NCI-H1092 (cell line): ENCODE data around the gene CCDC92.

Experiments
- DNase-seq: peaks from one replicate; lab custom pipeline; 2025; lab: John Stamatoyannopoulos, UW

The CCDC92 gene

DNA sequence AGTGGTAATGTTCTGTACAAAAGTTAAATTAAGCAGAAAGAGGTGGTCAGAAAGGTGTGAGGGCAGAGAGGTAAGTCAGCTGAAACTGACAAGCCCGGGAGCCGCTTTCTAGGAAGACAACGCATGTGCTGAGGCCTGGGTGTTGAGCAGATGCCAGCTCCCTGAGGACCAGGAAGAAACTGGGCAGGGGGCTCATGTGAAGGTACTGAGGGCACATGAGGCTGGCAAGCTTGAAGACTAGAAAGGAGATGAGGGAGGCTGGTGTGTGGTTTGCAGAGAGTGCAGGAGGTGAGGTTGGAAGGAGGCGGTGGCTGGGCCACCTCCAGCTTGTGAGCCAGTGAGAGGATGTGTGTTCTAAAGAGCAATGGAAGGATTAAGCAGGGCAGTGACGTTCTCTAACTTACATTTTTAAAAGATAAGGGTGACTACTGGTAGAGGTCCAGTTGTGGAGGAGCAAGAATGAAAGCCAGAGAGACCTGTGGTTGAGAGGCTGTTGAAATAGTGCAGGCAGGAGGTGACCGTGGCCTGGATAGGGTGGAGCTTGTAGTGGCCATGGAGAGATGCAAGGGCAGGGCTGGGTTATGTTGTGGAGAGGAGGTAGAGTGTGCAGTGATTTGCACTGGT, 29.5 kb upstream of the CCDC92 start:
- no peak for DNase-seq

GRCh38 chr12:124001343-124001742, 28.7 kb upstream of the CCDC92 start:
- DNase-seq = no peak

DNA sequence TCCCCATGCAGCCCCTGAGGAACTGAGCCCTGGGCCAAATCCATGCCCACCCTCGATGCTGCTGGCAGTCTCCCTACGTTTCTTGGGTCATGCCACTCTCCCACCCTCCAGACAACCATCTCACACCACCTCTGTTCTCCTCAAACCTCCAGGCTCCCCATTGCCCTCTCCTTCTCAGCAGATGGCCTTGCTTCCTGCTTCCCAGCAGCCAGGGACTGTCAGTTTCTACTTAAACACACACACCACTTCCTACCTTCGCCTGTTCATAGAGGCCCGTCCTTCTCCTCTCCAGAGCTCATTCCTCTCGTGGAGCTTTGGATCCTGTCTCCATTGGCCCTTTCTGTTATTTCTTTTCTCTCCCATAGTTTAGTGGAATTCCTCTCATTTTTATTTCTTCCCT, 27.5 kb upstream of the CCDC92 start:
- DNase-seq = no peak

- DNase-seq = no peak
Observed at GRCh38 chr12:123998991-123999359, 26.3 kb upstream of the CCDC92 start.

- DNase-seq = no peak
Observed at GRCh38 chr12:123998344-123998990, 25.8 kb upstream of the CCDC92 start.

DNA sequence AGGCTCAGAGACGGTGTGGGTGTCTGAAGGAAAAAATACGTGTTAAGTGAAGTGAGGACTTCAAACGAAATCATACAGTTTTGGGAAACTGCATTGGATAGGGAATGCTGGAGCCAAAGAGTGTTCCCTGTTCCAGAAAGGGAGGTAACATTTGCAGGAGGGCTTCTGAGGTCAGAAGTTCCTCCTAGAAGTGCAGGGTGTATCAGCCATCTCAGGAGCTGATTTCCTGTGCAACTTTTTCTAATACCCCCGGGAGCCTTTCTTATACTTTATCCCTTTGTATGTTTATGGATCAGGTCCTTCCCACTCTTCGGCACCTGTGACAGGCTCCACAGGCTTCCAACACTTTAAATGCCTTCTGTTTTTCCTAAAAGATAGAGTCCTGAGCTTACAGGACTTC, 25.3 kb upstream of the CCDC92 start:
- DNase-seq = no peak

DNA sequence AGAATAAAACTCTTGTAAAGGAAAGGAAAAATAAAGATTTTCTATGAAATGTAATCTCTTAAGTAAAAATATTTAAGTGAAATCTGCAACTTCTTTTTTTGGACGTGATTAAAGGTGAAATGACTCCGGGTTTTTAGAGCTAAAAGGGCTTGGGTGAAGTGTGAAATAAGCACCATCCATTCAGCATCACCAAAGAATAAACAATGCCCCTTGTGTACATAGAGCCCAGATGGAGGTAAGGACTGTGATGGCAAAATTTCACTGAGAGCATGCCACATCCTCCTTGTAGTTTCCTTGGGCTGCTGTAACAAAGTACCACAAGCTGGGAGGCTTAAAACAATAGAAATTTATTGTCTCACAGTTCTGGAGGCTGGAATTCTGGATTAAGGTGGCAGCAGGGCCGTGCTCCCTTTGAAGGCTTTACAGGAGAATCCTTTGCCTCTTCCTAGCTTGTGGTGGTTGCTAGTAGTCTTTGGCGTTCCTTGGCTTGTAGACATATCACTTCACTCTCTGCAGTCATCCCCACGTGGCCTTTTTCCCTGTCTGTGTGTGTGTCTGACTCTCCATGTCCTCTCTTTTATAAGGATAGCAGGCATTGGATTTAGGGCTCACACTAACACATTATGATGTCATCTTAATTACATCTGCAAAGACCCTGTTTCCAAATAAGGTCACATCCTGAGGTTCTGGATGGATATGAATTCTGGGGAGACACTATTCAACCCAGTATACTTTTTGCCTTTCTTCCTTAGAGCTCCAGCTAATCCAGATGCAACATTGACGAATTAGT, 24.6 kb upstream of the CCDC92 start:
- no peak for DNase-seq

- no peak for DNase-seq
Observed at GRCh38 chr12:123996581-123996980, 23.9 kb upstream of the CCDC92 start.

GRCh38 chr12:123995023-123995748, 22.6 kb upstream of the CCDC92 start:
- DNase-seq = no peak

- no peak for DNase-seq
Observed at GRCh38 chr12:123992118-123992825, 19.6 kb upstream of the CCDC92 start.

- no peak for DNase-seq
Observed at GRCh38 chr12:123991372-123991951, 18.8 kb upstream of the CCDC92 start.

GRCh38 chr12:123990511-123990910, 17.9 kb upstream of the CCDC92 start:
- no peak for DNase-seq

DNA sequence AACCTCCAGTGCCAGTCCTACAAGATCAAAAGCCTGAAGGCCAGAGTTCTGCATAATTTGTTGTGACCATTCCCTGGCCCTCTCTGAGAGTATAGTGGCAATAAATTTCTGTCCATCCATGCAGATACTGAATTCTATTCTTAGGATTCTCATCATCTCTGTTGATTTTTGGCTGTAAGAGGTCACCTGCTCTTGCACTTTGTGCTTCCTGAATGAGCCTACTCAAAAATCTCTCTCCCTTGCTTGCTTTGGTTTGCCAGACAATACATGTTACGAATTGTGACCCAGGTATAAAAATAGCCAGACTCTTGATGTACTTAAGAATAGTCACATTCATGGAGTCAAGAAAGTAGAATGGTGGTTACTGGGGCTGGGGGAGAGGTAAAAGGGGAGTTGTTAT, 17.1 kb upstream of the CCDC92 start:
- no peak for DNase-seq

DNA sequence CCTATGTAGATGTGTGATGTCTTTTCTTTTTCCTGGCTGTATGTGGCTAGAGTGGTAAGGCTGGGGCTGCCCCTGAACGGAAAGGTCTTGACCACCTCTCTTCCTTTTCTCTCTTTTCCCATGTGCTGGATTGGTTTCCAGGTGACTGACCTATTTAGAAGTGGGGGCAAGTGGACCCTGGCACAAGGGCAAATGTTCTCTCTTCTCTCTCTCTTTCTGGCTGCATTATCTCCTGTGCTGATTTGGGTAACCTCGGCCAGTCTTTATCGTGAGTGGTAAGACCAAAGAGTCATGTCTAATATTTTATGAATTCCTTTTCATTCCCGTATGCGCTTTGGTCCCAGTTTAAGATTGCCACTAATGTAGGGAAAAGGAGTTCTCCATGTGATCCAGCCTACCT, 16.5 kb upstream of the CCDC92 start:
- no peak for DNase-seq

- no peak for DNase-seq
Observed at GRCh38 chr12:123987022-123987421, 14.4 kb upstream of the CCDC92 start.

DNA sequence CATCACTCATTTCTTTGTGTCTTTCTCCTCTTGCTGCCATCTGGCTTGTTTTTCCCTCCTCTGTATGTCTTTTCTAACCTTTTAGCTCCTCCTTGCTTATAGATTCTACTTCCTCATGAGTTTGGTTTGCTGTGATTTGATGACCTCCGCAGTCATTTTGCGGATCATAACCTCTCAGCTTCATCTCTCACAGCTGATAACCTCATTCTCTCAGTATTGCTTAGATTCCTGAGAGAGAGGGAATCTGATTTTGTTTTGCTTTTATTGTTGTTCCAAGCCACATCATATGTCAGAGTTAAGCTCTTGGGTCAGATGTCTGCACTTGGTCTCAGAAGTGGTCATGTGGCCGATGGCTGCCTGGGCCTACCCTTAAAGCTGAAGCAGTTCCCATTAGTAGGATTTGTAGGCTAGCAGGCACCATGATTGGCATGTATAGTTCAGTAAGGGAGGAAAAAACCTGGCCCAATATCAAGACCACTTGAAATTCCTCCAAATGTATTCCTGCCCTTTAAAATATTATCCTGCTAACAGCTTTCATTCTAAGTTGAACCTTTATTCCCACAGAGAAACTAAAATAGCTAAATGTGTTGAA, 13.8 kb upstream of the CCDC92 start:
- no peak for DNase-seq

DNA sequence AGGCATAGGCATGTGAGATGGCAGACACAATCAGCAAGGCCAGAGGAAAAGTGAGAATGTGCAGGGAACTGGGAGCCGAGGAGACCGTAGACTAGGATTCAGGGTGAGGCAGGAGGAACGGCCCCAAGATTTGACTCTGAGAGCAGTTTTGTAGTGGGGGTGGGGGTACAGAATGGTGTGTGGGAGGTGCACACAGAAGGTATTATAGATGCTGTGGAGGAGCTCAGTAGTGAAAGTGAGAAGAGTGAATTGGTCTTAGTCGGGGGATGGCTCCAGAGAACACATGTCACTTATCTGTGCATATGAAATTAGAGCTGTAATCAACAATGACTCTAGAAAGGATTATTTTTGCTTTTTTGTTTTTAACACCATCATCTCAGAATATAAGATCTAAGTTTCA, 12.3 kb upstream of the CCDC92 start:
- no peak for DNase-seq

GRCh38 chr12:123983822-123984485, 11.3 kb upstream of the CCDC92 start:
- DNase-seq = no peak

- DNase-seq = no peak
Observed at GRCh38 chr12:123982269-123982668, 9.6 kb upstream of the CCDC92 start.

- no peak for DNase-seq
Observed at GRCh38 chr12:123979566-123979965, 6.9 kb upstream of the CCDC92 start.
